WTC11 (cell line): ENCODE results near the gene SMARCA2.

Experiments
- CREB1 ChIP-seq: sonication (generic); formaldehyde crosslinking; IDR thresholded peaks from 2 replicates; pipeline ENCODE4 v1.8.0; 2023; ENCODE audit warnings: mild to moderate bottlenecking, missing genetic modification reagents
- FOXP1 ChIP-seq: sonication (generic); formaldehyde crosslinking; IDR thresholded peaks from 2 replicates; pipeline ENCODE4 v1.8.0; 2022; ENCODE audit warnings: missing genetic modification reagents, mild to moderate bottlenecking, moderate library complexity, borderline replicate concordance
- JUN ChIP-seq: sonication (generic); formaldehyde crosslinking; IDR thresholded peaks from 2 replicates; pipeline ENCODE4 v1.8.0; 2023; ENCODE audit warnings: mild to moderate bottlenecking, missing genetic modification reagents
- MXD4 ChIP-seq: fragments of 250-450 bp; sonication (Bioruptor Pico); IDR thresholded peaks from 2 replicates; pipeline ENCODE4 v1.8.0; 2021; ENCODE audit warnings: mild to moderate bottlenecking, moderate library complexity, borderline replicate concordance
- RELA ChIP-seq: sonication (generic); formaldehyde crosslinking; IDR thresholded peaks from 2 replicates; pipeline ENCODE4 v1.8.1; 2022; ENCODE audit warnings: missing genetic modification reagents, mild to moderate bottlenecking, borderline replicate concordance
- SMAD4 ChIP-seq: sonication (generic); formaldehyde crosslinking; IDR thresholded peaks from 2 replicates; pipeline ENCODE4 v1.8.0; 2022; ENCODE audit warnings: mild to moderate bottlenecking, missing genetic modification reagents
- TCF7 ChIP-seq: sonication (generic); formaldehyde crosslinking; IDR thresholded peaks from 2 replicates; pipeline ENCODE4 v1.8.0; 2022; ENCODE audit warnings: mild to moderate bottlenecking, low read depth, missing genetic modification reagents, moderate library complexity
- TP53 ChIP-seq: sonication (generic); formaldehyde crosslinking; IDR thresholded peaks from 2 replicates; pipeline ENCODE4 v1.8.1; 2023; ENCODE audit warnings: mild to moderate bottlenecking, missing genetic modification reagents
- TF ChIP-seq, protein P1 (sequence below): fragments of 200-600 bp; IDR thresholded peaks from 2 replicates; pipeline ENCODE4 v1.8.0; 2022; ENCODE audit warnings: antibody characterized with exemption
- TF ChIP-seq, protein P2 (sequence below): sonication (generic); formaldehyde crosslinking; IDR thresholded peaks from 2 replicates; pipeline ENCODE4 v1.8.0; 2022; ENCODE audit warnings: mild to moderate bottlenecking, missing genetic modification reagents
- TF ChIP-seq, protein P3 (sequence below): sonication (generic); formaldehyde crosslinking; IDR thresholded peaks from 2 replicates; pipeline ENCODE4 v1.8.1; 2023; ENCODE audit warnings: mild to moderate bottlenecking, missing genetic modification reagents, moderate library complexity
- TF ChIP-seq, protein P4 (sequence below): sonication (generic); formaldehyde crosslinking; conservative IDR thresholded peaks from 2 replicates; pipeline ENCODE4 v1.8.1; 2022; ENCODE audit warnings: mild to moderate bottlenecking, missing genetic modification reagents

DNA sequence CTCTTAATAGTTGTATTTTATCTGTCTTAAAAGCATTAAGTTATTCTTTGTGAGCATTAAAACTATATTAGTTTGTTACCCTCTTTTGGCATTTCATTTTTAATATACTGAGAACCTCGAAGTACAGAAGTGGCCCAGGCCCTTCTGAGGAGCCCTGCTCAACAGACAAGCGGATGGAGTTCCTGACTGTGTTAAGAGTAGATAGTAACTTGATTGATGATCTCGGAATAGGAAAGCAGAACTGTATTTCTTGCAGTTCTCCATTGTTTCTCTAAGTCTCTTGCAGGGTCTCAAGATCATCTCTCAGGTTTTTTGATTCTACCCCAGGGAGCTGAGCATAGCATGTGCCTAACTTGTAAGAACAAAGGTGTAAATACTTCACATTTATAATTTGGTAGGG is 139.6 kb downstream of the SMARCA2 start:
- no peak for TF ChIP-seq JUN (CRISPR knock-in tag)
- no peak for TF ChIP-seq TP53 (CRISPR knock-in tag)
- TF ChIP-seq, protein P1, sequence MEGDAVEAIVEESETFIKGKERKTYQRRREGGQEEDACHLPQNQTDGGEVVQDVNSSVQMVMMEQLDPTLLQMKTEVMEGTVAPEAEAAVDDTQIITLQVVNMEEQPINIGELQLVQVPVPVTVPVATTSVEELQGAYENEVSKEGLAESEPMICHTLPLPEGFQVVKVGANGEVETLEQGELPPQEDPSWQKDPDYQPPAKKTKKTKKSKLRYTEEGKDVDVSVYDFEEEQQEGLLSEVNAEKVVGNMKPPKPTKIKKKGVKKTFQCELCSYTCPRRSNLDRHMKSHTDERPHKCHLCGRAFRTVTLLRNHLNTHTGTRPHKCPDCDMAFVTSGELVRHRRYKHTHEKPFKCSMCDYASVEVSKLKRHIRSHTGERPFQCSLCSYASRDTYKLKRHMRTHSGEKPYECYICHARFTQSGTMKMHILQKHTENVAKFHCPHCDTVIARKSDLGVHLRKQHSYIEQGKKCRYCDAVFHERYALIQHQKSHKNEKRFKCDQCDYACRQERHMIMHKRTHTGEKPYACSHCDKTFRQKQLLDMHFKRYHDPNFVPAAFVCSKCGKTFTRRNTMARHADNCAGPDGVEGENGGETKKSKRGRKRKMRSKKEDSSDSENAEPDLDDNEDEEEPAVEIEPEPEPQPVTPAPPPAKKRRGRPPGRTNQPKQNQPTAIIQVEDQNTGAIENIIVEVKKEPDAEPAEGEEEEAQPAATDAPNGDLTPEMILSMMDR = no peak
- TF ChIP-seq, protein P2, sequence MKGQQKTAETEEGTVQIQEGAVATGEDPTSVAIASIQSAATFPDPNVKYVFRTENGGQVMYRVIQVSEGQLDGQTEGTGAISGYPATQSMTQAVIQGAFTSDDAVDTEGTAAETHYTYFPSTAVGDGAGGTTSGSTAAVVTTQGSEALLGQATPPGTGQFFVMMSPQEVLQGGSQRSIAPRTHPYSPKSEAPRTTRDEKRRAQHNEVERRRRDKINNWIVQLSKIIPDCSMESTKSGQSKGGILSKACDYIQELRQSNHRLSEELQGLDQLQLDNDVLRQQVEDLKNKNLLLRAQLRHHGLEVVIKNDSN (CRISPR knock-in tag) = no peak
- TF ChIP-seq, protein P3, sequence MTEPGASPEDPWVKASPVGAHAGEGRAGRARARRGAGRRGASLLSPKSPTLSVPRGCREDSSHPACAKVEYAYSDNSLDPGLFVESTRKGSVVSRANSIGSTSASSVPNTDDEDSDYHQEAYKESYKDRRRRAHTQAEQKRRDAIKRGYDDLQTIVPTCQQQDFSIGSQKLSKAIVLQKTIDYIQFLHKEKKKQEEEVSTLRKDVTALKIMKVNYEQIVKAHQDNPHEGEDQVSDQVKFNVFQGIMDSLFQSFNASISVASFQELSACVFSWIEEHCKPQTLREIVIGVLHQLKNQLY = no peak
- no peak for TF ChIP-seq TCF7 (CRISPR knock-in tag)
- no peak for TF ChIP-seq MXD4 (CRISPR knock-in tag)
- no peak for TF ChIP-seq FOXP1 (CRISPR knock-in tag)
- TF ChIP-seq CREB1 = no peak
- TF ChIP-seq, protein P4, sequence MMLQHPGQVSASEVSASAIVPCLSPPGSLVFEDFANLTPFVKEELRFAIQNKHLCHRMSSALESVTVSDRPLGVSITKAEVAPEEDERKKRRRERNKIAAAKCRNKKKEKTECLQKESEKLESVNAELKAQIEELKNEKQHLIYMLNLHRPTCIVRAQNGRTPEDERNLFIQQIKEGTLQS (CRISPR knock-in tag) = no peak
- no peak for TF ChIP-seq SMAD4 (CRISPR knock-in tag)
- no peak for TF ChIP-seq RELA
